ENCODE results near the gene TNFRSF17.
A peak's percentile ranks its signal among the peaks of the same experiment; 100 is the strongest.
"Not testable (repeated sequence)": the region's sequence is repeated elsewhere in the genome, so short reads cannot be mapped to it uniquely, and the experiment has no call there.

Gene TNFRSF17

DNA sequence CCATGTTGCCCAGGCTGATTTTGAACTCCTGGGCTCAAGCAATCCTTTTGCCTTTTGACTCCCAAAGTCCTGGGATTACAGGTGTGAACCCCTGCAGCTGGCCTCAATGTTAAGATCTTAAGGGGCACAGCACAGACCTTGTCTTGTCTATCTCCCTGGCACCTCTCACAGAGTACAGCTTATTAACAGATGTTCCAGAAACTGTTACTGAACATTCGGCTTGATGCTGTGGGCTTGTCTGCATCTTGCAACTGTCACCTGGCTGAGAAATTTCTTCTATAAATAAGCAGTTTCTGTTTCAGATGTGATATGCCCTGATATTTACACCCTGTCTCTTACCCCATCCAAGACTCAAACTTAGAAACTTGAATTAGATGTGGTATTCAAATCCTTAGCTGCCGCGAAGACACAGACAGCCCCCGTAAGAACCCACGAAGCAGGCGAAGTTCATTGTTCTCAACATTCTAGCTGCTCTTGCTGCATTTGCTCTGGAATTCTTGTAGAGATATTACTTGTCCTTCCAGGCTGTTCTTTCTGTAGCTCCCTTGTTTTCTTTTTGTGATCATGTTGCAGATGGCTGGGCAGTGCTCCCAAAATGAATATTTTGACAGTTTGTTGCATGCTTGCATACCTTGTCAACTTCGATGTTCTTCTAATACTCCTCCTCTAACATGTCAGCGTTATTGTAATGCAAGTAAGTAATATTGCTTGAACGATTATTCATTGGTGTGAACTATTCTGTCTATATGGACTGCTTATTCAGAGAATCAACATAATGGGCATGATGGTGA, at the start of gene TNFRSF17:
TNFRSF17 (plus strand) TSS at position 450 of the 791 bp plus-strand sequence; CDS start at position 565, 115 bp downstream.
- DNase-seq, result peak; percentile 18

DNA sequence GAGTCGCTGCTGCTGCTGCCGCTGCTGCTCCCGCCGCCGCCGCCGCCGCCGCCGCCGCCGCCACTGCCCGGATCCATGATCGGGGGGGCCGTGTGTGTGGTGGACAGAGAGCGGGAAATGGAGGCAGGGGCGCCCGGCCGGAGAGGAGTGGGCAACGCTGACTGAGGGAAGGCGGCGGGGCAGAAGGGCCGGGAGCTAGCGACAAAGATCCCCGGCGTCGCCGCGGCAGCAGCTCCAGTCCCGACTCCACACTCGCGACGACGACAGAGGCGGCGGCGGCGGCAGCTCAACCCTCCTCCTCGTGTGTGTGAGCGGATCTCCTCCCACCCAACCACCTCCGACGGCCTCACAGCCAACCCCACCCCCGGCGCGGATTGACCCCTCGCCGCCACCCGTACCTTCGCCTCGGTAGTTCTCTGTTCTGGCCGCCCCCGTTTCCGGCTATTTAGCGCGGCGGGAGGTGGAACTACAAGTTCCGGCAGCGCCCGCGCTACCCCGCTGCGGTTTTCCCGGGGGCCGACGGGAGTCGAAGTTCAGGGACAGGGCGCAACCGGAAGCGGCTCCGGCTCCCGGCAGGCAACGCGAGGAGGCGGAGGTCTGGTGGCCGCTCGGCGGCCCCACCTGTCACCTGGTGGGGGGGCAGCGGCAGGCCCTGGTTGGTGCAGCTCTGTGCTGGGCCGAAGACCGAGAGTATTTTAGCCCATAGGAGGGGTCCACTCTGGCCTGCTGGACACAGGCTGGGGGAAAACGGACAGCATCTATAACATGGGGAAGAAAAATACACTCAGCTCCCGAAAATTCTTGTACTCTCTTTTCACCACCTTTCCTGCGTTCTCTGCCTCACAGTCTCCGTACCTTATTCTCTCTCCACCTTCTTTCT, 49.1 kb upstream of the TNFRSF17 start, which contains the start of gene GSPT1:
GSPT1 (minus strand) TSS at position 313 of the 880 bp plus-strand sequence; CDS start at position 77, 236 bp downstream.
- DNase-seq, result peak; percentile 99

DNA sequence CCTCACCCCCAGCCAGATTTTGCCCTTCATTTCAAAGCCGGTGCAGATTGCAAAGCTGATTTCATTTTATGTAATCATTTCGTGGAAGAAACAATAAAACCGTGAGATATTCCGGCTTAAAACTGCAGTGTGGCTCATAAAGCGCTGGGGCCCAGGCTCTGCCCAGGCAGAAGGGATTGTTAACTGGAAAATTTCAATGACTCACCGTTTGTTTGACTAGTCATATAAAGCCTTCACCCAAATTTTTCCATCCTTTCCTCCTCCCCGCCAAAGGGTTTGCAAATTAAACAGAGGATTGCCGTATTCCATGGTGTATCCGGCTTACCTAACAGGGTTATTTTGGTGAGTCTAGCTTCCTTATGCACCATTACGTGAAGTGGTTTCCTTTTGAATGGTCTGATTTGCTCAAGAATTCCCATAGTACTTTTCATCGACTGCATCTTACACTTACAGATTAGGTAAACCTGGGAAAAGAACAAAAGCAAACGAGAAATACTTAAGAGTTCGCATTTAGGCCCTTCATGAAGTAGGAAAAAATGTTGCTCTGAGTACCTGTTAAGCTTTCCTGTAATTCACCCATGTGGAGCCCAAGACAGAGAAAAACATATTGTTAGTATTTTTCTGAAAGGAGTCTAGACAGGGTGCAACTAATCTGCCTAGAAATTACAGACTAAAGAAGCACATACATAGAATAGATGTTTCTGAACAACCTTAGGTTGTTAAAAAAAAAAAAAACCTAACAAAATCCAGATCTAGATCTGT, 48.3 kb upstream of the TNFRSF17 start:
- no peak for DNase-seq

DNA sequence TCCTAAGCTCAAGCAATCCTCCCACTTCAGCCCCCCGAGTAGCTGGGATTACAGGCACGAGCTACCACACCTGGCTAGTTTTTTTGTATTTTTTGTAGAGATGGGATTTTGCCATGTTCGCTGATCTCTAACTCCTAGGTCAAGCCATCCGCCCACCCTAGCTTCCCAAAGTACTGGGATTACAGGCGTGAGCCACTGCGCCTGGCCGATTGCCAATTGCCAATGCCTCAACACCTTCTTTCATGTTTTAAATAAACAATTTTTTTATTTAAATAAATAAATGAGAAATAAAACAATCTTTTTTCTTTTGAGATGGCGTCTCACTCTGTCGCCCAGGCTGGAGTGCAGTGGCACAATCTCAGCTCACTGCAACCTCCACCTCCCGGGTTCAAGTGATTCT, 41.0 kb upstream of the TNFRSF17 start:
- DNase-seq, result not testable (repeated sequence)

DNA sequence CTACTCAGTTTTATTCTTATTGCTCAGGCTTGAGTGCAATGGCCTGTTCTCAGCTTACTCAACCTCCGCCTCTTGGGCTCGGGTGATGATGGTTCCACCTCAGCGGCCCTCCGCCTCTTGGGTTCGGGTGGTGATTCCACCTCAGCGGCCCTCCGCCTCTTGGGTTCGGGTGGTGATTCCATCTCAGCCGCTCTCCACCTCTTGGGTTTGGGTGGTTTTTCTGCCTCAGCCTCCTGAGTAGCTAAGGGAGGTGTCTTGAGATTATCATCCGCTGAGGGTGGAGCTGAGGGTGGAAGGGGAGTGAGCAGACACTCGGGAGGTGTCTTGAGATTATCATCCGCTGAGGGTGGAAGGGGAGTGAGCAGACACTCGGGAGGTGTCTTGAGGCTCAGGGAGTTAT, 37.7 kb upstream of the TNFRSF17 start:
- DNase-seq, result not testable (repeated sequence)

DNA sequence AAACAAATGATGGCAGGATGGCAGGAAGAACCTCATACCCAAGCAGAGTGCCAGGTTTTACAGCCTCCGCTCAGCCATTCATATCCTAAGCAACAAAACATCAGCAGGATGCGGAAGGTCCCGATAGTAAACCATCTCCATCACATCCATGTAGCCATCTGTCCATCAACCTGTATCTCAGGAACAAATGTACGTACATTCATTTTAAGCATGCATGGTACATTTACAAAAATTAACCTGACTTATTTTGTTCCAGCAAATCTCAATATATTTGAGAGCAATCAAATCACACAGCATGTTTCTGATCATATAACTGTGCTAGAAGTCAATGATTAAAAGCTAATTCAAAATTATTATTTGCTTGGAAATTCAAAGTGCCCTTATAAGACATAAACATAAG, 23.1 kb upstream of the TNFRSF17 start, which contains the start of gene NPIPB2:
NPIPB2 (minus strand) TSS at position 101 of the 400 bp plus-strand sequence; CDS start at position 101, 0 bp downstream.
- not testable (repeated sequence) for DNase-seq

DNA sequence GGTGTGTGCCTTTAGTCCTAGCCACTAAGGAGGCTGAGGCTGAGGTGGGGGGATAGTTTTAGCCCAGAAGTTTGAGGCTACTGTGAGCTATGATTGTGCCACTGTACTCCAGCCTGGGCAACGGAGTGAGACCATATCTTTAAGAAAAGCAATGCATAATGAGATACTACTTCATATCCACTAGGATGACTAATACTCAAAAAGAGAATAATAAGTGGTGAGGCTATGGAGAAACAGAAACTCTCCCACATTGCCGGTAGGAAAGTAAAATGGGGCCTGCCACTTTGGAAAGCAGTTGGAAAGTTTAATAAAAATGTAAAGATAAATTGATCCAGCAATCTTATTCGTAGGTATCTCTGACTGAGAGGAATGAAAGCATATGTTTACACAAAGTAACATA, 18.6 kb upstream of the TNFRSF17 start:
- DNase-seq, result no peak

DNA sequence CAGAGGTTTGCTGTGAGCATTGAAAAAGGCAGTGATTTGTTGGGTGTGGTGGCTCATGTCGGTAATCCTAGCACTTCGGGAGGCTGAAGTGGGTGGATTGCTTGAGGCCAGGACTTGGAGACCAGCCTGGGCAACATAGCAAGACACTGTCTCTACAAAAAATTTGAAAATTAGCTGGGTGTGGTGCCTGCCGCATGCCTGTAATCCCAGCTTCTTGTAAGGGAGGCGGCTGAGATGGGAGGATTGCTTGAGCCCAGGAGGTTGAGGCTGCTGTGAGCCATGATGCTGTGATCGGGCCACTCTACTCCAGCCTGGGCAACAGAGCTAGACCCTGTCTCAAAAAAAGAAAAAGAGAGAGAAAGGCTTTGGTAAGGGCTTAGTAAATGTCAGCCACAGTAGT, 16.2 kb upstream of the TNFRSF17 start:
- no peak for DNase-seq

DNA sequence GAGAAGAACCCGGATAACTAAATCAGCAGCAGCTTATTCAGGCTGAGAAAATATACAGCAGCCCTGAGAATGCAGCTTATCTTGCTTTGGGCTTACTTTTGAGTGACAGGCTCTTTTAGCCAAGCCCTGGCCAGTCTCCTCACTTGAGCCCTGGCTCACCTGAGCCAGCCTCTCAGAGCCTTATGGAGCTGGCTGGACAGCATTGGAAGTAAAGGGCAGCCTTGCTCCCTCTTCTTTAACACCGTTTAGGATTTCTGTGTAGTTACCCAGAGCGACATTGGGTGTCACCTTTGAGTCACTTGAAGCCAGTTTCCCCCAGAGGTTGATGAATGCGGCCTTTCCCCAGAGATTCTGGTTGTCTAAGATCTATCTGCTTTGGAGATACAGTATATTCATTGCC, 15.5 kb upstream of the TNFRSF17 start:
- peak; percentile 83 for DNase-seq

DNA sequence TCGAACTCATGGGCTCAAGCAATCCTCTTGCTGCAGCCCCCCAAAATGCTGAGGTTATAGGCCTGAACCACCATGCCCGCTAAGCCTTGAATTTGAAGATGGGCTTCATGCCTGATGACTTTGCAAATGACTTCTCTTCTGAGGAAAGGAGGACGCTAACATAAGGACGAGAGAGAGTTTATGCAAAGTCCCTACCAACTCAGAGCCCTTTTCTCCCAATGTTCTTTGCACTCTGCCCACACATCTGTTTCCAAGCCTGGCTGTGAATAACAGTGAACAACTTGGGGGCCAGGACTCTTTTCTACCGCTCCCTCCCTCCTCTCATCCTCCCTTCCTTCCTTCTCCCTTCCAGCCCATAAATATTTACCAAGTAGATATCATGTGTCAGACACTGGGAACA, 14.6 kb upstream of the TNFRSF17 start:
- no peak for DNase-seq

DNA sequence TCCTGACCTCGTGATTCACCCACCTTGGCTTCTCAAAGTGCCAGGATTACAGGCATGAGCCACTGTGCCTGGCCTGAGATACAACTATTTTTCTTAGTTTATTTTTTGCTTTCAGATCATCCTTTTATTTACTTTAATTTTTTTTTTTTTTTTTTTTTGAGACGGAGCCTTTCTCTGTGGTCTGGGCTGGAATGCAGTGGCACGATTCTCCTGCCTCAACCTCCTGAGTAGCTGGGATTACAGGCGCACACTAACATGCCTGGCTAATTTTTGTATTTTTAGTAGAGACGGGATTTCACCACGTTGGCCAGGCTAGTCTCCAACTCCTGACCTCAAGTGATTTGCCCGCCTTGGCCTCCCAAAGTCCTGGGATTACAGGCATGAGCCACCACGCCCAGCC, 11.4 kb upstream of the TNFRSF17 start:
- DNase-seq, result not testable (repeated sequence)

DNA sequence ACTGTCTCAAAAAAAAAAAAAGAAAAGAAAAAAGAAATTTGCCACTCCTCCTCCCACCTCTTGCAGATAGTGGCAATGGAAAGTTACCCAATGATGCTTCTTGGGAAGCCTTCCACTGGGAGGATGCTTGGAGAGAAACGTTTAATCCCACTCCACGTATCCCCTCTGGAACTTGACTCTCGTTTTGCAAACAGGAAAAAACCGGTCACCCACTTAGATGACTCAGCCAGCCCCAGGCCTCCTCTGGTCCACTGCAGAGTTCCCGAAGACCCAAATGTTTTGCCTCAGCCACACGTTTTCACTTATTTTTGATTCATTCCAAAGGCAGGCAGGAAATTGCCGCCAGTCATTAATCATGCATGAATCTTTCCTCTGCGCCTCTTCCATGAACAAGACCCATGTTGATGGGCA, 9.3 kb upstream of the TNFRSF17 start:
- no peak for DNase-seq

DNA sequence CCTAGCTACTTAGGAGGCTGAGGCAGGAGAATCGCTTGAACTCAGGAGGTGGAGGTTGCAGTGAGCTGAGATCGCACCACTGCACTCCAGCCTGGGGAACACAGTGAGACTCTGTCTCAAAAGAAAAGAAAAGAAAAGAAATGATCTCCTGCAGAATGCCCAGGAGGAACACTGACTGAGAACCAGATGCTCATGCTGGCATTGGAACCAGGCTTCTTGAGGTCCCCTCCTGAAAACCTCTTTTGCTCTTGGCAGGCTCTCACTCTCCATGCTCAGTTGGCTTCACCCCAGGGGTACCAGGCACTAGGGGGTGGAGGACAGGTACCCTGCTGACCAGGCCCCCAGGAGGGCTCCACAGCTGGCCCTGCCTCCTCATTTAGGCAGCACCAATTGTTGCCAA, 8.5 kb upstream of the TNFRSF17 start:
- DNase-seq, result no peak

DNA sequence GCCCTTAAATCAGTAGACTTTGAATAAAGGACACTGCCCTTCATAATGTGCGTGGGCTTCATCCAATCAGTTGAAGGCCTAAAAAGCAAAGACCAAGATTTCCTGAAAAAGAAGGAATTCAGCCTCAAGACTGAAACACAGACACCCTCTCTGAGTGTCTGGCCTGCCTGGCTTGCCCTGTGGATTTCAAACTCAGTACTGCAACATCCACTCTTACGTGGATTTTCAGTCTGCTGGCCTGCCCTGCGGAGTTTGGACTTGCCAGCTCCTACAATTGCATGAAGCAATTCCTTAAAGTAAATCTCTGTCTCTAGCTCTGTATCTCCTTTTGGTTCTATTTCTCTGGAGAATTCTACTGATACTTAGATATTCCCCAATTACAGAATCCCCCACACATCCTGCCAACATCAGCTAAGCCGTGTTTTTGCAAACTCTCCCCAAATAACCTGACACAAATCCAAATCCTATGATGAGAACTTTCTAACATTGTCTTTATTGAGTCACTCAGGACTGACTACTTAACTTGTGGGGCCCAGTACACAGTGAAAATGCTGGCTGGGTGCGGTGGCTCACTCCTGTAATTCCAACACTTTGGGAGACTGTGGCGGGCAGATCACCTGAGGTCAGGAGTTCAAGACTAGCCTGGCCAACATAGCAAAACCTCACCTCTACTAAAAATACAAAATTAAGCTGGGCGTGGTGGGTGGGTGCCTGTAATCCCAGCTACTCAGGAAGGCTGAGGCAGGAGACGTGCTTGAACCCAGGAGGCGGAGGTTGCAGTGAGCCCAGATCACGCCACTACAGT, 7.2 kb upstream of the TNFRSF17 start:
- no peak for DNase-seq

DNA sequence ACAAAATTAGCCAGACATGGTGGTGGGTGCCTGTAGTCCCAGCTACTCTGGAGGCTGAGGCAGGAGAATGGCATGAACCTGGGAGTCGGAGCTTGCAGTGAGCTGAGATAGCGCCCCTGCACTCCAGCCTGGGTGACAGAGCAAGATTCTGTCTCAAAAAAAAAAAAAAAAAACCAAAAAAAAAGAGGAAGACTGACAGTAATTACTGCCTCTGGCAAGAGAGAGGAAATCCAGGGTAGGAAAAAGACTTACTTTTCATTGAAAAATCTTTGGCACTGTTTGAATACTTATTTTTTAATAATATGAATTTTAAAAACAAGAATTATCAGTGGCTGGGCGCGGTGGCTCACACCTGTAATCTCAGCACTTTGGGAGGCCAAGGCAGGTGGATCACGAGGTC, 2.6 kb upstream of the TNFRSF17 start:
- not testable (repeated sequence) for DNase-seq

DNA sequence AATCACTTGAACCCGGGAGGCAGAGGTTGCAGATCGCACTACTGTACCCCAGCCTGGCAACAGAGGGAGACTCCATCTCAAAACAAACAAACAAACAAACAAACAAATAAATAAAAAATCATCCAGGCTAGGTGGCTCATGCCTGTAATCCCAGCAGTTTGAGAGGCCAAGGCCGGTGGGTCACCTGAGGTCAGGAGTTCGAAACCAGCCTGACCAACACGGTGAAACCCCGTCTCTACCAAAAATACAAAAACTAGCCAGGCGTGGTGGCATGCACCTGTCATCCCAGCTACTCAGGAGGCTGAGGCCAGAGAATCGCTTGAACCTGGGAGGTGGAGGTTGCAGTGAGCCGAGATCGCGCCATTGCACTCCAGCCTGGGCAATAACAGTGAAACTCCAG, 2.0 kb upstream of the TNFRSF17 start:
- not testable (repeated sequence) for DNase-seq

DNA sequence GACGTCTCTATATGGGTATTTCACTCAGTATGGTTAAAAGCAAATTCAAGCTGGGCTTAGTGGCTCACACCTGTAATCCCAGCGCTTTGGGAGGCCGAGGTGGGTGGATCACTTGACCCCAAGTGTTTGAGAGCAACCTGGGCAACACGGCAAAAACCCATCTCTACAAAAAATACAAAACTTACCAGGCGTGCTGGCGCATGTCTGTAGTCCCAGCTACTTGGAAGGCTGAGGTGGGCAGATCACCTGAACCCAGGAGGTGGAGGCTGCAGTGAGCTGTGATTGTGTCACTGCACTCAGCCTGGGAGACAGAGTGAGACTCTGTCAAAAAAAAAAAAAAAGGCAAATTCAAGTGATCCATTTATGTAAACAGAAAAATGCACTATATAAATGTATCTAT, 1.3 kb upstream of the TNFRSF17 start:
- DNase-seq, result no peak

DNA sequence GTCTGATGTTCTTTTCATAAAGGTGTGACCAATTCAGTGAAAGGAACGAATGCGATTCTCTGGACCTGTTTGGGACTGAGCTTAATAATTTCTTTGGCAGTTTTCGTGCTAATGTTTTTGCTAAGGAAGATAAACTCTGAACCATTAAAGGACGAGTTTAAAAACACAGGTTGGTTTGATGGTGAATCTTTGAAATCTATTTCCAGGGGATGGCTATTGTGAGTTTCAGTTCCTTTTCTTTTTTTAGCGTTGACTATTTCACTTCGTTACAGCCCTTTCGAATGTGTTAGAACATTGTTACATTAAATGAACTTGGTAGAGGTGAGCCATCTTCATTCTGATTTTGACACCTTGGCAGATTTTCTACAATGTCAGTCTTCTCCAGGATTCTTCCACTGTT, 1.2 kb downstream of the TNFRSF17 start:
- DNase-seq, result no peak

DNA sequence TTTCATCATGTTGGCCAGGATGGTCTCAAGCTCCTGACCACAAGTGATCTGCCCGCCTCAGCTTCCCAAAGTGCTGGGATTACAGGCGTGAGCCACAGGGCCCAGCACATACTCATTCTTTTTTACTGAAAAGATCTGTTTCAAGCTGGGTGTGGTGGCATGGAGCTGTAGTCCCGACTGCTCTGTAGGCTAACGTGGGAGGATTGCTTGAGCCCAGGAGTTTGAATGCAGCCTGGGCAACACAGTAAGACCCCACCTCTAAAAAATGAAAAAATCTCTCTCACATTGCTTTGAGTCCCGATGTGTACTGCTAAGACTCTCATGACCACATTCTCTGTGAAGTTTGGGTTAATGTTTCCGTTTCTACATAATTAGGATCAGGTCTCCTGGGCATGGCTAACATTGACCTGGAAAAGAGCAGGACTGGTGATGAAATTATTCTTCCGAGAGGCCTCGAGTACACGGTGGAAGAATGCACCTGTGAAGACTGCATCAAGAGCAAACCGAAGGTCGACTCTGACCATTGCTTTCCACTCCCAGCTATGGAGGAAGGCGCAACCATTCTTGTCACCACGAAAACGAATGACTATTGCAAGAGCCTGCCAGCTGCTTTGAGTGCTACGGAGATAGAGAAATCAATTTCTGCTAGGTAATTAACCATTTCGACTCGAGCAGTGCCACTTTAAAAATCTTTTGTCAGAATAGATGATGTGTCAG, 2.3 kb downstream of the TNFRSF17 start:
- DNase-seq, result no peak

DNA sequence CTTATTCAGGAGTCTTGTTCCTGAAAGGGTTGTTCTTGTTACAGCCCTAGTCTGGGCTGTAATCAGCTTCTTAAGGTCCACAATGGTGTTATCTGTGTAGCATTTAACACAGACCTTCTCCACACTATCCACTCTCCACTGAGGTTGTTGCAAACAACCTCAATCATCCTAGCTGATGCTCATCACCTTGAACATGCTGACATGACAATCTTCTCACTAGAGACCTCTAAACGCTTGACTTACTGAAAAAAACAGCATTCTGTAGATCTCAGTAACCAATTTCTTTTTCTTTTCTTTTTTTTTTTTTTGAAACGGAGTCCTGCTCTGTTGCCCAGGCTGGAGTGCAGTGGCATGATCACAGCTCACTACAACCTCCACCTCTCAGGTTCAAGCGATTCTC, 3.6 kb downstream of the TNFRSF17 start:
- no peak for DNase-seq

DNA sequence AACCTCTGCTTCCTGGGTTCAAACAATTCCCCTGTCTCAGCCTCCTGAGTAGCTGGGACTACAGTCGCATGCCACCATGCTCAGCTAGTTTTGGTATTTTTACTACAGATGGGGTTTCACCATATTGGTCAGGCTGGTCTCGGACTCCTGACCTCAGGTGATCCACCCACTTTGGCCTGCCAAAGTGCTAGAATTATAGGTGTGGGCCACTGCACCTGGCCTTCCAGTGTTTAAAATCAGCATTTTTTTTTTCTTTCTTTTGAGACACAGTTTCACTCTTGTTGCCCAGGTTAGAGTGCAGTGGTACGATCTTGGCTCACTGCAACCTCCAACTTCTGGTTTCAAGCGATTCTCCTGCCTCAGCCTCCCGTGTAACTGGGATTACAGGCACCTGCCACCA, 5.3 kb downstream of the TNFRSF17 start:
- DNase-seq, result not testable (repeated sequence)
